T-helper 9 cell (primary cell): ENCODE measurements around the gene RINL.

Experiments
- DNase-seq: peaks from one replicate; pipeline ENCODE4 v3.0.0-alpha.2; 2020
- total RNA-seq, 2 donors: gene quantifications; one replicate each; lab custom pipeline; 2026; lab: John Stamatoyannopoulos, UW

Gene RINL
- total RNA-seq: 33.5 to 68.0 reads per million in 2 donors

GRCh38 chr19:38877781-38878574, at the start of gene RINL:
TSS of gene RINL (minus strand) at chr19:38878275. CDS start at chr19:38876742, 1,533 bp downstream.
- peak; percentile 48 for DNase-seq

GRCh38 chr19:38924388-38924787, 46.3 kb upstream of the RINL start:
- DNase-seq: no peak

- DNase-seq: no peak
Observed at GRCh38 chr19:38922482-38922881, 44.4 kb upstream of the RINL start.

GRCh38 chr19:38921420-38922274, 43.6 kb upstream of the RINL start:
- no peak for DNase-seq

- DNase-seq: no peak
Observed at GRCh38 chr19:38920602-38921419, 42.7 kb upstream of the RINL start.

- no peak for DNase-seq
Observed at GRCh38 chr19:38919837-38920601, 41.9 kb upstream of the RINL start.

- no peak for DNase-seq
Observed at GRCh38 chr19:38918526-38918925, 40.5 kb upstream of the RINL start.

- no peak for DNase-seq
Observed at GRCh38 chr19:38917921-38918491, 39.9 kb upstream of the RINL start.

GRCh38 chr19:38917516-38917915, 39.4 kb upstream of the RINL start:
- no peak for DNase-seq

GRCh38 chr19:38915329-38916321, 37.5 kb upstream of the RINL start:
- DNase-seq: no peak

GRCh38 chr19:38913958-38914357, 35.9 kb upstream of the RINL start:
- no peak for DNase-seq

- no peak for DNase-seq
Observed at GRCh38 chr19:38912600-38913514, 34.8 kb upstream of the RINL start.

GRCh38 chr19:38911388-38912001, 33.4 kb upstream of the RINL start:
- no peak for DNase-seq

GRCh38 chr19:38910488-38910887, 32.4 kb upstream of the RINL start:
- no peak for DNase-seq

- no peak for DNase-seq
Observed at GRCh38 chr19:38908911-38909310, 30.8 kb upstream of the RINL start.

- no peak for DNase-seq
Observed at GRCh38 chr19:38907670-38908069, 29.6 kb upstream of the RINL start.

- DNase-seq: no peak
Observed at GRCh38 chr19:38907227-38907626, 29.2 kb upstream of the RINL start.

GRCh38 chr19:38905620-38906019, 27.5 kb upstream of the RINL start:
- no peak for DNase-seq
